ENCODE results near the gene ZNF225. TPM values are rescaled to one million over a fixed set of nuclear protein-coding genes. Genes with fewer than 3 reads are reported as not detected.

The ZNF225 gene
- total and polyA plus RNA-seq, 12 donors: 1.2 to 5.0 (median 3.1) TPM

DNA sequence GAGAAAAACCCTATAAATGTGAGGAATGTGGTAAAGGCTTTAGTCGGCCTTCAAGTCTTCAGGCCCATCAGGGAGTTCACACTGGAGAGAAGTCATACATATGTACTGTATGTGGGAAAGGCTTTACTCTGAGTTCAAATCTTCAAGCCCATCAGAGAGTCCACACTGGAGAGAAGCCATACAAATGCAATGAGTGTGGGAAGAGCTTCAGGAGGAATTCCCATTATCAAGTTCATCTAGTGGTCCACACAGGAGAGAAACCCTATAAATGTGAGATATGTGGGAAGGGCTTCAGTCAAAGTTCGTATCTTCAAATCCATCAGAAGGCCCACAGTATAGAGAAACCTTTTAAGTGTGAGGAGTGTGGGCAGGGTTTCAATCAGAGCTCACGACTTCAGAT is 63.4 kb downstream of the ZNF225 start:
- H3K27me3 ChIP-seq: no peaks in the 10 kb centered on the region
- peaks cover 12 to 65% (median 59%) of the 10 kb centered on the region in 9 donors for H3K36me3 ChIP-seq
- DNase-seq (no peak), ATAC-seq (no peak)
- WGBS, 2 donors: 95 to 100% methylated on average over 3 of the region's 3 CpGs
- H3K4me3 ChIP-seq: no peak overlapping the region
- no peak overlapping the region for H3K27ac ChIP-seq
- H3K4me1 ChIP-seq: no peaks in the 10 kb centered on the region
- intact Hi-C loops (cut with DNase I): no loop called here
- TF ChIP-seq CTCF (IDR thresholded peaks at IDR 0.05): no peak
- peaks cover 0 to 100% (median 77%) of the 10 kb centered on the region in 11 donors for H3K9me3 ChIP-seq

DNA sequence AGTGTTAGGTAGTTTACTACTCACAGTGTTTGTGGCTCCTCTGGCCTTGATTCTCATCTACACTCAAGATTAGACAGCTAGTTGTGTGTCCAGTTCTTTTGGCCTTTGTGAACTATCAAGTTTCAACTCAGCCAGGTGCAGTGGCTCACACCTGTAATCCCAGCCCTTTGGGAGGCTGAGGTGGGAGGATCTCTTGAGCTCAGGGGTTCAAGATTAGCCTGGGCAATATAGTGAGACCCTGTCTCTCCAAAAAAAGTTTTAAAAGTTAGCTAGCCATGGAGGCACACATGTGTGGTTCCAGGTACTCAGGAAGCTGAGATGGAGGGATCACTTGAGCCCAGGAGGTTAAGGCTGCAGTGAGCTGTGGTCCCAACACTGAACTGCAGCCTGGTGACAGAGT is 67.8 kb downstream of the ZNF225 start:
- TF ChIP-seq CTCF (IDR thresholded peaks at IDR 0.05): no peak
- ATAC-seq: no peak
- Histone ChIP-seq H3K9me3 (peaks cover 0 to 99% (median 50%) of the 10 kb centered on the region in 11 donors), H3K27me3 (no peaks in the 10 kb centered on the region), H3K4me1 (no peaks in the 10 kb centered on the region), H3K36me3 (peaks cover 0 to 21% (median 15%) of the 10 kb centered on the region in 9 donors), H3K27ac (no peak overlapping the region), H3K4me3 (no peak overlapping the region)
- intact Hi-C loops (cut with DNase I): no loop called here
- no peak for DNase-seq

GRCh38 chr19:44182145-44182544 is 68.9 kb downstream of the ZNF225 start:
- Histone ChIP-seq H3K9me3 (peaks cover 0 to 97% (median 42%) of the 10 kb centered on the region in 11 donors), H3K27me3 (no peaks in the 10 kb centered on the region), H3K4me1 (no peaks in the 10 kb centered on the region), H3K27ac (no peak overlapping the region), H3K4me3 (no peak overlapping the region), H3K36me3 (peaks cover 0 to 9% (median 4%) of the 10 kb centered on the region in 9 donors)
- ATAC-seq (no peak), DNase-seq (no peak)
- no peak for TF ChIP-seq CTCF (IDR thresholded peaks at IDR 0.05)
- intact Hi-C loops (cut with DNase I): no loop called here
- WGBS, 2 donors: 80 to 84% methylated on average over 10 of the region's 10 CpGs

Other genes starting within 250 kb of the ZNF225 start
- 10 to 100 TPM in 3 of 10 donors, 1 to 10 TPM in 7; 4.6 to 11.9 (median 7.2) TPM for gene ZNF404, start 229.4 kb upstream of the ZNF225 start, total RNA-seq
- gene ZNF404, start 229.4 kb upstream of the ZNF225 start, polyA plus RNA-seq: 10 to 100 TPM in 1 of 2 donors, 1 to 10 TPM in 1; 4.6 to 68.7 TPM
- gene ZNF45, start 178.1 kb upstream of the ZNF225 start, total RNA-seq: 10 to 100 TPM in 1 of 10 donors, 1 to 10 TPM in 9; 7.0 to 10.7 (median 8.0) TPM
- gene ZNF45, start 178.1 kb upstream of the ZNF225 start, polyA plus RNA-seq: 1 to 10 TPM; 2.9 to 4.7 TPM
- 1 to 10 TPM; 3.0 to 6.7 (median 5.0) TPM for gene ZNF221, start 162.2 kb upstream of the ZNF225 start, total RNA-seq
- gene ZNF221, start 162.2 kb upstream of the ZNF225 start, polyA plus RNA-seq: 1 to 10 TPM; 1.1 to 3.1 TPM
- 1 to 10 TPM; 1.5 to 7.8 (median 6.9) TPM for gene ZNF155, start 129.2 kb upstream of the ZNF225 start, total RNA-seq
- gene ZNF155, start 129.2 kb upstream of the ZNF225 start, polyA plus RNA-seq: 1 to 10 TPM; 4.3 to 9.1 TPM
- 1 to 10 TPM; 1.6 to 4.3 (median 3.4) TPM for gene ZNF230, start 110.4 kb upstream of the ZNF225 start, total RNA-seq
- 1 to 10 TPM; 1.4 to 2.3 TPM for gene ZNF230, start 110.4 kb upstream of the ZNF225 start, polyA plus RNA-seq
- gene ZNF222, start 88.0 kb upstream of the ZNF225 start, total RNA-seq: 1 to 10 TPM; 2.1 to 5.1 (median 3.6) TPM
- 1 to 10 TPM; 4.2 to 5.8 TPM for gene ZNF222, start 88.0 kb upstream of the ZNF225 start, polyA plus RNA-seq
- gene ZNF223, start 61.4 kb upstream of the ZNF225 start, total RNA-seq: 1 to 10 TPM; 2.3 to 5.4 (median 3.2) TPM
- 1 to 10 TPM; 2.8 to 4.8 TPM for gene ZNF223, start 61.4 kb upstream of the ZNF225 start, polyA plus RNA-seq
- 1 to 10 TPM; 1.2 to 2.6 (median 1.8) TPM for gene ZNF284, start 41.2 kb upstream of the ZNF225 start, total RNA-seq
- 1 to 10 TPM in 1 of 2 donors, under 1 TPM in 1; 0.65 to 1.8 TPM for gene ZNF284, start 41.2 kb upstream of the ZNF225 start, polyA plus RNA-seq
- 10 to 100 TPM in 8 of 10 donors, 1 to 10 TPM in 2; 8.1 to 16.0 (median 13.3) TPM for gene ZNF224, start 19.0 kb upstream of the ZNF225 start, total RNA-seq
- gene ZNF224, start 19.0 kb upstream of the ZNF225 start, polyA plus RNA-seq: 10 to 100 TPM in 1 of 2 donors, 1 to 10 TPM in 1; 5.1 to 27.8 TPM
- 10 to 100 TPM in 3 of 10 donors, 1 to 10 TPM in 7; 8.0 to 13.4 (median 9.0) TPM for gene ZNF234, start 28.2 kb downstream of the ZNF225 start, total RNA-seq
- 1 to 10 TPM; 2.2 to 6.4 TPM for gene ZNF234, start 28.2 kb downstream of the ZNF225 start, polyA plus RNA-seq
- 10 to 100 TPM; 17.0 to 30.6 (median 22.6) TPM for gene ZNF226, start 51.7 kb downstream of the ZNF225 start, total RNA-seq
- 10 to 100 TPM; 14.6 to 15.8 TPM for gene ZNF226, start 51.7 kb downstream of the ZNF225 start, polyA plus RNA-seq
- gene ZNF227, start 99.1 kb downstream of the ZNF225 start, total RNA-seq: 10 to 100 TPM; 10.6 to 18.1 (median 12.6) TPM
- 1 to 10 TPM; 4.0 to 4.5 TPM for gene ZNF227, start 99.1 kb downstream of the ZNF225 start, polyA plus RNA-seq
- gene ZNF233, start 146.5 kb downstream of the ZNF225 start, total RNA-seq: 10 to 100 TPM in 1 of 10 donors, 1 to 10 TPM in 9; 4.9 to 10.2 (median 6.8) TPM
- gene ZNF233, start 146.5 kb downstream of the ZNF225 start, polyA plus RNA-seq: 1 to 10 TPM in 1 of 2 donors, under 1 TPM in 1; 0.67 to 6.0 TPM
- gene ZNF235, start 191.6 kb downstream of the ZNF225 start, total RNA-seq: 1 to 10 TPM; 2.4 to 5.1 (median 3.6) TPM
- gene ZNF235, start 191.6 kb downstream of the ZNF225 start, polyA plus RNA-seq: 1 to 10 TPM; 1.2 to 6.4 TPM
- 1 to 10 TPM; 2.6 to 6.4 (median 5.0) TPM for gene ZNF112, start 243.3 kb downstream of the ZNF225 start, total RNA-seq
- 1 to 10 TPM; 1.5 to 1.6 TPM for gene ZNF112, start 243.3 kb downstream of the ZNF225 start, polyA plus RNA-seq

Data from heart right ventricle (tissue), 16 donors.